Measurements from ENCODE around the gene TMEM117.

DNA sequence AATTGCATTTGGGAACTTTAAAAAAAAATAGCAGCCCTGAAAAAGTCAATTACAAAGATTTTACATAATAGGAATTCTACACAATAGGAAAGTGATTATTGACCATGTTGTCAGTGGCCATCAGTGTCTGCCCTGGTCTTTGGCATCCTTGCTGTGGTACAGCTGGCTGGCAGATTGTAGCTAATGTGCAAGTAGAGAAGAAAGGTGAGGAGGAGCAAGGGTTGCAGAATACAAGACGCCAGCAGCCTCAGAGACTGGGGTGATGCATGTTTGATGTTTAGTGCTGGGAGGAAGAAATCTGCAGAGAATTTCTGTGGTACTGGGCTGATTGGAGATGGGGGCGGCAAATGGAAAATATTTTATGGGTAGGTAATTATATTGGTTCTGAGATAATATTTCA is 322.9 kb downstream of the TMEM117 start:
- TF ChIP-seq, protein P1, sequence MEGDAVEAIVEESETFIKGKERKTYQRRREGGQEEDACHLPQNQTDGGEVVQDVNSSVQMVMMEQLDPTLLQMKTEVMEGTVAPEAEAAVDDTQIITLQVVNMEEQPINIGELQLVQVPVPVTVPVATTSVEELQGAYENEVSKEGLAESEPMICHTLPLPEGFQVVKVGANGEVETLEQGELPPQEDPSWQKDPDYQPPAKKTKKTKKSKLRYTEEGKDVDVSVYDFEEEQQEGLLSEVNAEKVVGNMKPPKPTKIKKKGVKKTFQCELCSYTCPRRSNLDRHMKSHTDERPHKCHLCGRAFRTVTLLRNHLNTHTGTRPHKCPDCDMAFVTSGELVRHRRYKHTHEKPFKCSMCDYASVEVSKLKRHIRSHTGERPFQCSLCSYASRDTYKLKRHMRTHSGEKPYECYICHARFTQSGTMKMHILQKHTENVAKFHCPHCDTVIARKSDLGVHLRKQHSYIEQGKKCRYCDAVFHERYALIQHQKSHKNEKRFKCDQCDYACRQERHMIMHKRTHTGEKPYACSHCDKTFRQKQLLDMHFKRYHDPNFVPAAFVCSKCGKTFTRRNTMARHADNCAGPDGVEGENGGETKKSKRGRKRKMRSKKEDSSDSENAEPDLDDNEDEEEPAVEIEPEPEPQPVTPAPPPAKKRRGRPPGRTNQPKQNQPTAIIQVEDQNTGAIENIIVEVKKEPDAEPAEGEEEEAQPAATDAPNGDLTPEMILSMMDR (IDR thresholded peaks at IDR 0.05): no peak
- no peak for TF ChIP-seq POLR2A (IDR thresholded peaks at IDR 0.05)
